Neuronal stem cell (in vitro differentiated cells): Measurements from ENCODE around the gene HMOX1.
"Not testable (repeated sequence)": the region's sequence is repeated elsewhere in the genome, so short reads cannot be mapped to it uniquely, and the experiment has no call there.

Source experiments
- DNase-seq: peaks from one replicate; pipeline ENCODE4 v3.0.0-alpha.2; 2013; ENCODE audit warnings: low spot score
- H2AFZ ChIP-seq: one replicate; pipeline ENCODE4 v1.6.1; 2013; ENCODE audit warnings: mild to moderate bottlenecking, low read length, inconsistent platforms
- H2AK5ac ChIP-seq: 2 replicates; pipeline ENCODE4 v1.6.1; 2013; ENCODE audit warnings: low read depth, mild to moderate bottlenecking, inconsistent platforms, low read length, moderate library complexity, mixed read lengths
- H2BK120ac ChIP-seq: 2 replicates; pipeline ENCODE4 v1.6.1; 2013; ENCODE audit warnings: low read depth, mild to moderate bottlenecking, inconsistent platforms, low read length, moderate library complexity, mixed read lengths
- H2BK12ac ChIP-seq: one replicate; pipeline ENCODE4 v1.6.1; 2013; ENCODE audit warnings: low read length, inconsistent platforms
- H2BK15ac ChIP-seq: 2 replicates; pipeline ENCODE4 v1.6.1; 2013; ENCODE audit warnings: mild to moderate bottlenecking, low read length, inconsistent platforms, mixed read lengths
- H2BK5ac ChIP-seq: one replicate; pipeline ENCODE4 v1.6.1; 2013; ENCODE audit warnings: inconsistent platforms, mild to moderate bottlenecking, low read length, moderate library complexity
- H3K14ac ChIP-seq: one replicate; pipeline ENCODE4 v1.6.1; 2013; ENCODE audit warnings: low read length, inconsistent platforms
- H3K18ac ChIP-seq: 2 replicates; pipeline ENCODE4 v1.6.1; 2013; ENCODE audit warnings: low read length, inconsistent platforms
- H3K23ac ChIP-seq: 2 replicates; pipeline ENCODE4 v1.6.1; 2013; ENCODE audit warnings: low read depth, mild to moderate bottlenecking, mixed read lengths, low read length, inconsistent platforms; ENCODE audit not compliant: poor library complexity
- H3K27ac ChIP-seq: replicated peaks from 3 replicates; pipeline ENCODE4 v1.5.1; 2013; ENCODE audit warnings: low read length, inconsistent platforms
- H3K27me3 ChIP-seq, 3 experiments: 2 replicates each; pipeline ENCODE4 v1.6.1; 2013; ENCODE audit warnings: low read length in 3 of 3, mild to moderate bottlenecking in 2 of 3, inconsistent platforms in 1 of 3, low read depth in 1 of 3, mixed read lengths in 1 of 3, moderate library complexity in 1 of 3; ENCODE audit not compliant: control insufficient read depth in 3 of 3, insufficient read depth in 3 of 3
- H3K36me3 ChIP-seq, 2 donors: replicated peaks in 1 of 2; 2 replicates each; pipeline ENCODE4 v1.6.1; 2013; ENCODE audit warnings: low read length in 2 of 2; ENCODE audit not compliant: control insufficient read depth in 2 of 2, insufficient read depth in 2 of 2
- H3K4ac ChIP-seq: 2 replicates; pipeline ENCODE4 v1.6.1; 2013; ENCODE audit warnings: inconsistent platforms, mild to moderate bottlenecking, low read length, moderate library complexity
- H3K4me1 ChIP-seq, 2 donors: 1 replicate in 1 of 2; 2 replicates in 1 of 2; pipeline ENCODE4 v1.6.1; 2013; ENCODE audit warnings: low read length in 2 of 2, low read depth in 1 of 2; ENCODE audit not compliant: control insufficient read depth in 2 of 2, insufficient read depth in 1 of 2
- H3K4me2 ChIP-seq: one replicate; pipeline ENCODE4 v1.6.1; 2013; ENCODE audit warnings: mild to moderate bottlenecking, low read length, inconsistent platforms; ENCODE audit not compliant: insufficient read depth, poor library complexity, severe bottlenecking
- H3K4me3 ChIP-seq, 2 donors: 2 replicates each; pipeline ENCODE4 v1.5.1; 2013; ENCODE audit warnings: low read length in 2 of 2, mild to moderate bottlenecking in 2 of 2, inconsistent platforms in 1 of 2, moderate library complexity in 1 of 2
- H3K79me1 ChIP-seq: one replicate; pipeline ENCODE4 v1.6.1; 2013; ENCODE audit warnings: low read depth, mild to moderate bottlenecking, inconsistent platforms, low read length, moderate library complexity
- H3K9ac ChIP-seq: one replicate; pipeline ENCODE4 v1.6.1; 2013; ENCODE audit warnings: mild to moderate bottlenecking, low read depth, low read length, inconsistent platforms; ENCODE audit not compliant: poor library complexity
- H3K9me3 ChIP-seq, 2 donors: replicated peaks in 1 of 2; 2 replicates each; pipeline versions ENCODE3 to v1.6.1; 2013; ENCODE audit warnings: low read length in 2 of 2, mild to moderate bottlenecking in 2 of 2, inconsistent platforms in 1 of 2, low read depth in 1 of 2, mixed read lengths in 1 of 2, moderate library complexity in 1 of 2; ENCODE audit not compliant: control insufficient read depth in 2 of 2, insufficient read depth in 1 of 2
- H4K8ac ChIP-seq: one replicate; pipeline ENCODE4 v1.6.1; 2013; ENCODE audit warnings: low read depth, mild to moderate bottlenecking, inconsistent platforms, low read length, moderate library complexity
- H4K91ac ChIP-seq: one replicate; pipeline ENCODE4 v1.6.1; 2013; ENCODE audit warnings: low read length, low read depth, mild to moderate bottlenecking, inconsistent platforms; ENCODE audit not compliant: poor library complexity
- WGBS, 2 donors: extraction: QIAGEN DNeasy Blood & Tissue Kit; methylation state at CpG; one replicate each; pipeline ENCODE4 v1.1.7; 2013; ENCODE audit warnings: missing lambda C conversion rate in 2 of 2, mixed read lengths in 1 of 2; ENCODE audit not compliant: insufficient read length in 2 of 2, insufficient replicate concordance in 1 of 2; ENCODE audit errors: extremely low coverage in 2 of 2; 5-methylcytosine and 5-hydroxymethylcytosine counted together

HMOX1 gene

GRCh38 chr22:35436421-35436820 lies 55.5 kb downstream of the HMOX1 start:
- H3K4ac ChIP-seq = no peak overlapping the region
- H3K4me1 ChIP-seq = no peaks in the 10 kb centered on the region
- no peak overlapping the region for H4K91ac ChIP-seq
- peaks cover 32 to 39% of the 10 kb centered on the region in 2 donors for H3K36me3 ChIP-seq
- H2BK5ac ChIP-seq = no peak overlapping the region
- peaks cover 0 to 3% (median 0%) of the 10 kb centered on the region in 3 experiments for H3K27me3 ChIP-seq
- H3K9ac ChIP-seq = no peak overlapping the region
- no peak overlapping the region for H2BK120ac ChIP-seq
- no CpG with 5 or more reads among the region's 5 CpGs for WGBS, 2 donors
- no peak overlapping the region for H2BK12ac ChIP-seq
- H3K4me3 ChIP-seq = no peak overlapping the region
- no peak overlapping the region for H3K14ac ChIP-seq
- no peak overlapping the region for H3K18ac ChIP-seq
- no peak overlapping the region for H3K4me2 ChIP-seq
- no peak overlapping the region for H3K27ac ChIP-seq
- no peak for DNase-seq
- H3K23ac ChIP-seq = no peak overlapping the region
- H2BK15ac ChIP-seq = no peak overlapping the region
- H3K79me1 ChIP-seq = no peaks in the 10 kb centered on the region
- no peak overlapping the region for H2AK5ac ChIP-seq
- no peak overlapping the region for H2AFZ ChIP-seq
- H4K8ac ChIP-seq = no peak overlapping the region
- H3K9me3 ChIP-seq = peaks cover 19 to 32% of the 10 kb centered on the region in 2 donors

- H3K4me2 ChIP-seq = no peak overlapping the region
- no peak overlapping the region for H3K4ac ChIP-seq
- H3K9me3 ChIP-seq = peaks cover 19 to 27% of the 10 kb centered on the region in 2 donors
- no peak overlapping the region for H3K4me3 ChIP-seq
- H2BK120ac ChIP-seq = no peak overlapping the region
- no peak overlapping the region for H3K14ac ChIP-seq
- no peak for DNase-seq
- H3K36me3 ChIP-seq = peaks cover 28 to 32% of the 10 kb centered on the region in 2 donors
- WGBS, 2 donors = no CpG with 5 or more reads among the region's 2 CpGs
- H3K18ac ChIP-seq = no peak overlapping the region
- peaks cover 0 to 3% (median 0%) of the 10 kb centered on the region in 3 experiments for H3K27me3 ChIP-seq
- H2BK12ac ChIP-seq = no peak overlapping the region
- H3K79me1 ChIP-seq = no peaks in the 10 kb centered on the region
- H3K27ac ChIP-seq = no peak overlapping the region
- H4K8ac ChIP-seq = no peak overlapping the region
- no peak overlapping the region for H2BK15ac ChIP-seq
- no peak overlapping the region for H2BK5ac ChIP-seq
- H3K23ac ChIP-seq = no peak overlapping the region
- H2AK5ac ChIP-seq = no peak overlapping the region
- H3K9ac ChIP-seq = no peak overlapping the region
- no peak overlapping the region for H2AFZ ChIP-seq
- H4K91ac ChIP-seq = no peak overlapping the region
- H3K4me1 ChIP-seq = no peaks in the 10 kb centered on the region
These were observed 56.2 kb downstream of the HMOX1 start for GRCh38 chr22:35437049-35437448.

GRCh38 chr22:35438673-35439364 lies 57.9 kb downstream of the HMOX1 start:
- H3K27ac ChIP-seq, H3K4me1 ChIP-seq, H3K4me3 ChIP-seq, H3K23ac ChIP-seq, H2BK15ac ChIP-seq, H3K18ac ChIP-seq, H3K4me2 ChIP-seq, H2BK5ac ChIP-seq, DNase-seq, H3K9me3 ChIP-seq, H3K9ac ChIP-seq, H3K79me1 ChIP-seq, H2BK12ac ChIP-seq, H2AFZ ChIP-seq, H3K4ac ChIP-seq, H3K27me3 ChIP-seq, H4K91ac ChIP-seq, H3K14ac ChIP-seq, H4K8ac ChIP-seq, H2BK120ac ChIP-seq, H2AK5ac ChIP-seq: not testable (repeated sequence)
- peaks cover 13 to 16% of the 10 kb centered on the region in 2 donors for H3K36me3 ChIP-seq
- WGBS, 2 donors = 100% methylated on average over 1 to 3 of the region's 3 CpGs

GRCh38 chr22:35439365-35439717 lies 58.4 kb downstream of the HMOX1 start:
- H3K4ac ChIP-seq = no peak overlapping the region
- no peak overlapping the region for H3K9ac ChIP-seq
- H3K18ac ChIP-seq = no peak overlapping the region
- no peak overlapping the region for H3K14ac ChIP-seq
- no peak overlapping the region for H2AK5ac ChIP-seq
- no peak overlapping the region for H3K27ac ChIP-seq
- H3K79me1 ChIP-seq = no peaks in the 10 kb centered on the region
- no peak for DNase-seq
- H2BK12ac ChIP-seq = no peak overlapping the region
- H3K4me2 ChIP-seq = no peak overlapping the region
- H3K4me1 ChIP-seq = no peaks in the 10 kb centered on the region
- no peak overlapping the region for H2AFZ ChIP-seq
- no peak overlapping the region for H2BK120ac ChIP-seq
- H2BK15ac ChIP-seq = no peak overlapping the region
- H3K9me3 ChIP-seq = peaks cover 2 to 4% of the 10 kb centered on the region in 2 donors
- peaks cover 0 to 3% (median 0%) of the 10 kb centered on the region in 3 experiments for H3K27me3 ChIP-seq
- peaks cover 8 to 10% of the 10 kb centered on the region in 2 donors for H3K36me3 ChIP-seq
- H4K91ac ChIP-seq = no peak overlapping the region
- H3K23ac ChIP-seq = no peak overlapping the region
- WGBS, 2 donors = 100% methylated on average over 1 of the region's 1 CpG; no CpG with 5 or more reads in 1 of the 2 donors
- no peak overlapping the region for H2BK5ac ChIP-seq
- H3K4me3 ChIP-seq = no peak overlapping the region
- no peak overlapping the region for H4K8ac ChIP-seq
